Stimulated activated CD4-positive, alpha-beta T cell treated with anti-CD3 and anti-CD28 coated beads, Interleukin-2, amount 100 ng/mL, for 24 hours (primary cell): ENCODE measurements around the gene ITFG2.
A peak's percentile ranks its signal among the peaks of the same experiment; 100 is the strongest.
"Not testable (repeated sequence)": the region's sequence is repeated elsewhere in the genome, so short reads cannot be mapped to it uniquely, and the experiment has no call there.

Experiments
- DNase-seq, 2 donors: peaks; one replicate each; pipeline ENCODE4 v3.0.0-alpha.2; 2020

ITFG2 gene

GRCh38 chr12:2832550-2833127 is 20.2 kb downstream of the ITFG2 start:
- DNase-seq: no peak

- no peak for DNase-seq
Observed at GRCh38 chr12:2833327-2833726, 20.9 kb downstream of the ITFG2 start.

- DNase-seq: no peak
Observed at GRCh38 chr12:2833810-2834209, 21.3 kb downstream of the ITFG2 start.

- DNase-seq: no peak
Observed at GRCh38 chr12:2834581-2835491, 22.4 kb downstream of the ITFG2 start, which contains the start of gene NRIP2. Gene NRIP2, minus strand, starts transcription at chr12:2835035. Its CDS starts 52 bp downstream, at chr12:2834983.

GRCh38 chr12:2835691-2836403 is 23.4 kb downstream of the ITFG2 start:
- no peak for DNase-seq

GRCh38 chr12:2836574-2836973 is 24.1 kb downstream of the ITFG2 start:
- no peak for DNase-seq

- no peak for DNase-seq
Observed at GRCh38 chr12:2841056-2841650, 28.7 kb downstream of the ITFG2 start.

GRCh38 chr12:2842948-2843347 is 30.5 kb downstream of the ITFG2 start:
- DNase-seq: no peak

GRCh38 chr12:2844786-2845185 is 32.3 kb downstream of the ITFG2 start:
- DNase-seq: no peak

- DNase-seq: no peak
Observed at GRCh38 chr12:2845280-2845679, 32.8 kb downstream of the ITFG2 start.

- no peak for DNase-seq
Observed at GRCh38 chr12:2851931-2852330, 39.5 kb downstream of the ITFG2 start.

- peak; percentile 60 to 71 for DNase-seq
Observed at GRCh38 chr12:2853626-2854025, 41.2 kb downstream of the ITFG2 start.

GRCh38 chr12:2854669-2855453 is 42.4 kb downstream of the ITFG2 start:
- no peak for DNase-seq

- no peak for DNase-seq
Observed at GRCh38 chr12:2855546-2855945, 43.1 kb downstream of the ITFG2 start.

GRCh38 chr12:2856051-2856450 is 43.6 kb downstream of the ITFG2 start:
- no peak for DNase-seq

GRCh38 chr12:2857021-2857431 is 44.6 kb downstream of the ITFG2 start, which contains the start of gene TEX52:
Gene TEX52, minus strand, starts transcription at chr12:2857039. Its CDS starts 13 bp downstream, at chr12:2857026.
- no peak for DNase-seq

- no peak for DNase-seq
Observed at GRCh38 chr12:2857576-2857975, 45.1 kb downstream of the ITFG2 start.

GRCh38 chr12:2858334-2858733 is 45.9 kb downstream of the ITFG2 start:
- DNase-seq: no peak

- DNase-seq: no peak
Observed at GRCh38 chr12:2858944-2859421, 46.5 kb downstream of the ITFG2 start.

GRCh38 chr12:2860170-2860569 is 47.7 kb downstream of the ITFG2 start:
- no peak for DNase-seq

GRCh38 chr12:2862876-2863275 is 50.4 kb downstream of the ITFG2 start:
- no peak for DNase-seq

GRCh38 chr12:2863402-2863801 is 50.9 kb downstream of the ITFG2 start:
- DNase-seq: not testable (repeated sequence)
